Spinal cord (tissue), 10 donors: Measurements from ENCODE around the gene CMBL. TPM values are rescaled to one million over a fixed set of nuclear protein-coding genes. Genes with fewer than 3 reads are reported as not detected.

Experiments used
- DNase-seq, 6 donors: peaks; one replicate each; pipeline versions ENCODE4 v3.0.0 to v3.0.0-alpha.2; 2013 to 2015; ENCODE audit warnings: low spot score in 6 of 6, low read depth in 4 of 6
- H3K27ac ChIP-seq: one replicate; pipeline ENCODE4 v1.5.1; 2013; ENCODE audit warnings: low read depth, low read length, control low read depth
- H3K27me3 ChIP-seq: one replicate; pipeline ENCODE4 v1.6.1; 2013; ENCODE audit warnings: low read length; ENCODE audit not compliant: control insufficient read depth, insufficient read depth
- H3K36me3 ChIP-seq: one replicate; pipeline ENCODE4 v1.6.1; 2013; ENCODE audit warnings: low read length; ENCODE audit not compliant: control insufficient read depth, insufficient read depth
- H3K4me1 ChIP-seq: one replicate; pipeline ENCODE4 v1.6.1; 2013; ENCODE audit warnings: low read length; ENCODE audit not compliant: control insufficient read depth, insufficient read depth
- H3K4me3 ChIP-seq: one replicate; pipeline ENCODE4 v1.5.1; 2013; ENCODE audit warnings: low read depth, low read length, control low read depth
- H3K9me3 ChIP-seq: one replicate; pipeline ENCODE4 v1.6.1; 2013; ENCODE audit warnings: low read length; ENCODE audit not compliant: control insufficient read depth, insufficient read depth
- WGBS: methylation state at CpG from one replicate; pipeline ENCODE4 v1.1.5; 2013; ENCODE audit warnings: missing lambda C conversion rate; ENCODE audit not compliant: insufficient coverage; 5-methylcytosine and 5-hydroxymethylcytosine counted together
- long read RNA-seq, 4 donors: transcript quantifications; one replicate each; lab custom pipeline, GENCODE V29; 2026
- polyA plus RNA-seq, 2 donors: library from polyadenylated mRNA; unstranded; fragments of 120-200 nt; gene quantifications; one replicate each; pipeline ENCODE4 v1.2.1, GENCODE V29; 2013; ENCODE audit not compliant: insufficient read length in 2 of 2
- total RNA-seq, 2 donors: library from RNA; depleted of rRNA in 1 of 2; stranded (reverse); fragments of 120-200 nt in 1 of 2; fragments of >200 nt in 1 of 2; gene quantifications; one replicate each; pipeline versions ENCODE4 v1.2.3 to v1.2.4, GENCODE V29; 2013 to 2014
- donor health status: healthy.

CMBL gene
- total RNA-seq: 10 to 100 TPM; 25.3 to 67.1 TPM
- 10 to 100 TPM; 35.1 to 48.3 TPM for polyA plus RNA-seq
- long read RNA-seq, donor 1, transcript CMBL-201 (6 exons, 2,335 nt): major isoform, 12 of 44 reads
- long read RNA-seq, donor 1, partial matches to known transcripts: 28 of 44 reads
- long read RNA-seq, donor 1, other reads (novel, unspliced or antisense): 0 of 44 reads
- long read RNA-seq, donor 2, partial matches to known transcripts: 0 of 2 reads
- long read RNA-seq, donor 2, other reads (novel, unspliced or antisense): 0 of 2 reads
- long read RNA-seq, donor 3, transcript CMBL-201 (6 exons, 2,335 nt): major isoform, 9 of 17 reads
- long read RNA-seq, donor 3, partial matches to known transcripts: 7 of 17 reads
- long read RNA-seq, donor 3, other reads (novel, unspliced or antisense): 0 of 17 reads
- long read RNA-seq, donor 4, transcript CMBL-201 (6 exons, 2,335 nt): major isoform, 8 of 19 reads
- long read RNA-seq, donor 4, partial matches to known transcripts: 11 of 19 reads
- long read RNA-seq, donor 4, other reads (novel, unspliced or antisense): 0 of 19 reads

DNA sequence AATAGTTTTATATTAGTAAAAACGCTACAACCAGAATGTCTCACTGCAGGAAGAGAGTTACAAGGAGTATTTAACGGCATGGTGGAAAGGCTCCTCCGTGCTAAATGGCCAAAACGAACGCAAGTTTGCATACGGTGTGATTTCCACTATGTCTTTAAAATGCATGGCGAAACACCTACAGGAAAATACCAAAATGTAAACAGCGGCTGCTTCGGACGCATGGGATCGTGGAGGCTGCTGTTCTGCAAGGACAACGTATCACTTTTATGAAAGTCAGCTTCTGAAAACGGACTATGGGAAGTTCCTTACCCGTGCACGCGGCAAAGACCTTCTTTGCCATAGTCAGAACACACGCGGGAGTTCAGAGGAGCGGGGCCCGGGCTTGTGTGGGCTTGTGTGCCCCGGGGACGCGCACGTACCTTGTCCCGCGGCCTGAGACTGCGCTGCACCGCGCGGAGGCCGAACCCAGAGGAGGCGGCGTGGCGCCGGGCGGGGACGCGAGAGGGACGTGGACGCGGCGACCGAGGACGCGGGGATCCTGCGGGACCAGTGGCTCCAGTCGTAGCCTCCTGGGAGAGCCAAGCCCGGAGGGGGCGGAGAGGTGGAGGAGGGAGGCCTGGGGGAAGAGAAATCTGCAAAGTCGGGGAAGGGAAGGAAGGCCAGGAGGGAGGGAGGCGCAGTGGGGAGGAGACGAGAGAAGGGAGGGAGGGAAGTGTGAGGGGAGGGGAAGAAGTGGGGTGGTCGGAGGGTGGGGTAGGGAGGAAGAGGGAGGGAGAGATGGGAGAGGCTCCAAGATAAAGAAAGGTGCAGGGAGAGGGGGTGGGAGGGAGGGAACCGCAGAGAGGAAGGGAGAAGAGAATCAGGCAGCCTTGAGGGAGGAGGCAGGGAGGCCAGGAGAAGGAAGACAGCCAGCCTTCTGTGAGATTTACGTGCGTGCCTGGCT, at the start of gene CMBL:
Gene CMBL, minus strand, starts transcription at position 697 of the 943 bp plus-strand sequence. CDS start 17,140 bp downstream, outside the sequence.
- DNase-seq: peak in 2 of 6 donors; percentile 76 to 78
- Histone ChIP-seq H3K27ac (peak within 1 kb of the TSS; percentile 44), H3K27me3 (no peaks in the 10 kb centered on the region), H3K9me3 (no peaks in the 10 kb centered on the region), H3K36me3 (no peaks in the 10 kb centered on the region), H3K4me3 (peak within 1 kb of the TSS; percentile 54), H3K4me1 (peaks cover 8% of the 10 kb centered on the region)
- WGBS: under 1% methylated on average over 52 of the region's 56 CpGs

DNA sequence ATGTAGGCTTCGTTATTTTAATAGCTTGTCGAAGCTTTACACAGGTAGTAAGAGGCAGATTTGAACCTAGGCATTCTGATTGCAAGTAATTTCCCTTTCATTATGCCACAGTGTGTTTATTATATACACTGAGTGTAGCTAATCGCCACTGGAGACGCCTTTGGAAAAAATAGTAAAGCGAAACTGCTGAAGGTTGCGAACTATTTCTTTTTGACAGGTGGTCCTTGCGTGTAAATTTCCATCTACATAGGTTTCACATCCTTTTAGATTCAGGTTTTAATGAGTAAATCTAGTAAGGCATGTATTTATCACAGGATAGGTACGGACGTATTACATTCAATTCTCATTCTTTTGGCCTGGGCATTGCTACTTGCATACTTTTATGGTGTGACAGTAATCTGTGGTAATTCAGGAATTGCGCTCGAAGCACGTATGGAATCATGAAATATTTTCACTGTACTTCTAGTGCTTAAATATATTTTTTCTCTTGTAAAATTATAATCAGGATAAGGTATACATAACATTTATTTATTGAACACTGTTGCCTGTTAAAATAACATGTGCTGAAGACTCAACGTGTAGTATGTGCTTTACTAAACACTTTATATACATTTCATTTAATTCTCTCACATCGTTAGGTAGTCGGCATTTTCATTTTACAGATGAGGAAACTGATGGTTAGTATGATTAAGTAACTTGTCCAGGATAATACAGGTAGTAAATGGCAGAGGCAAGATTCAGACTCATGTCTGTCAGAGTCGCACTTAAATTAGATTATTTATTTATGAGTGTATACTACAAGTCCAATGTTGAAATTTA, 47.6 kb upstream of the CMBL start:
- H3K27ac ChIP-seq: no peak overlapping the region
- no peaks in the 10 kb centered on the region for H3K27me3 ChIP-seq
- WGBS: 0% methylated on average over 1 of the region's 16 CpGs
- H3K9me3 ChIP-seq: no peaks in the 10 kb centered on the region
- H3K4me3 ChIP-seq: peak overlapping the region; percentile 95
- H3K36me3 ChIP-seq: peaks cover 2% of the 10 kb centered on the region
- peaks cover 11% of the 10 kb centered on the region for H3K4me1 ChIP-seq
- DNase-seq: peak in 2 of 6 donors; percentile 45 to 66

DNA sequence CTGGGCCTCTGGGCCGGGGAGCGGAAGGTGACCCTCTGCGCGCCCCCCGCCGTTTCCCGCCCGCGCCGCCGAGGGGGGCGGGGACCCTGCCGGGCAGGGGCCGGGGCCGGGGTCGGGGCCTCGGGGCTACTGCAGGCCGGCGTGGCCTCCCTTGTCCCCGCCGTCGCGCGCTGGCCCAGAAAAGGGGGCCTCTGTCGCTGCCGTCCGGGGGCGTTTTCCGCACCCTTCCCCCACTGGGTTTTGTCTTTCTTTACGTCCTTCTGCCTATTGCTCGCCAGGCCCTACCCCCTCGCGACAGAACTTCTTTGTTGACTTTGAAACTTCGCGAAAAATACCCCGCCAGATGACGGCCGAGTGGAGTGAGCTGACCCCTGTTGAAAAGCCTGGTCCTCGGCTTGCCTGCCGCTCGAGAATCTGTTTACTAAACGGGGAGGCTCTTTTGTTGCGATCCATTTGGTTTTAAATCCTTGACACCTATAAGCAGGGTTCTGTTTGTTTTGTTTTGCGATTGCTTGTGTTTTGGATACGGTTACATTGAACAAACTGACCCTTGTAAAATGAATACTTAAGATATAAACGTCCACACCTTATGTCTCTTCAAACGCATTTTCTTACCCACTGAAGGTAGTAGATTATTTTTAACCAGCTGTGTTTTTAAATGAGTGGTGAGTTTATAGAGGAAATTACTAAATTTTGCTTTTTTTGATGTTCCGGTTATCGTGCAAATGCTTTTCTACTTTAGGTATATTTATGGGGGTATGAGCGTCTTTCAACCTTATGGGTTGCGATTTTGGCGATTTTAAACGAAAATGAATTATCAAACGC, 46.6 kb upstream of the CMBL start:
- H3K27ac ChIP-seq: peak overlapping the region; percentile 99
- peak overlapping the region; percentile 95 for H3K4me3 ChIP-seq
- peaks cover 11% of the 10 kb centered on the region for H3K4me1 ChIP-seq
- DNase-seq: peak in 3 of 6 donors; percentile 15 to 78 (median 77)
- no peaks in the 10 kb centered on the region for H3K27me3 ChIP-seq
- WGBS: 0% methylated on average over 43 of the region's 54 CpGs
- H3K9me3 ChIP-seq: no peaks in the 10 kb centered on the region
- H3K36me3 ChIP-seq: no peaks in the 10 kb centered on the region

DNA sequence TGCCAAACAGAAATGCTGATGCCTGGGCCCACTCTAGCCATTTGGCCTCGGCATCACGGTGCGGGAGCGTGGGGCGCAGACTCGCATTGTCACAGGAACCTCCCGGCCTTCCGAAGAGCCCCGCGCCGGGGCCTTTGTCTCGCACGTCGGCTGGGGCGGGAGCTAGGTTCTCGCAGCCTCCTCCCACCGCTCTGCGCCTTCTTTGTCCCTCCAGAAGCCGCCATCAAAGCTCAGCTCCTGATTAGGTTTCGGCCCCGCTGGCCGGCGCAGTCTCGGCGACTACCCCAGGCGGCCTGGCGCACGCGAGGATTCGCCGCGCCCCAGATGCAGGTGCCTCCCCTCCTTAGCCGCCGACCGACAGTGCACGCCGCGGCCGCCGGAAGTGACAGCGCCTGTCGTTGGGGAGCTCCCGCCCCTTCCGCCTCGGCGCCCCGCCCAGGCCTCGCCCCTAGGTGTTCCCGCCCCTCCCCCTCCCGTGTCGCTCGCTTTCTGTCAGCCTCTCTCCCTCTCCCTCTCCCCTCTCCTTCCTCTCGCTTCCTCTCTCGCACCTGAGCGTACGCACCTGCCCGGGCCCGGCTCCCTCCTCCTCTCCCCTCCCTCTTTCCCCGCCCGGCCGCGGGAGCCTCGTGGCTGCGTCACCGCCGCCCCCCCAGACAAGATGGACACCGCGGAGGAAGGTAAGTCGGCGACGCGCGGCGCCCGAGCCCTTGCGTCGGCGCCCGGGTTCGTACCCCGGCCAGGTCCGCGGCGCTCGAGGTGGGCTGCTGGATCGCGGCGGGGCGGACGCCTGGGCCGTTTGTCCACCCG, 45.7 kb upstream of the CMBL start, which contains the start of gene MARCHF6:
Gene MARCHF6, plus strand, starts transcription at position 455 of the 807 bp plus-strand sequence. Its CDS starts 204 bp downstream, at position 659.
- 0% methylated on average over 79 of the region's 92 CpGs for WGBS
- H3K4me1 ChIP-seq: peaks cover 11% of the 10 kb centered on the region

DNA sequence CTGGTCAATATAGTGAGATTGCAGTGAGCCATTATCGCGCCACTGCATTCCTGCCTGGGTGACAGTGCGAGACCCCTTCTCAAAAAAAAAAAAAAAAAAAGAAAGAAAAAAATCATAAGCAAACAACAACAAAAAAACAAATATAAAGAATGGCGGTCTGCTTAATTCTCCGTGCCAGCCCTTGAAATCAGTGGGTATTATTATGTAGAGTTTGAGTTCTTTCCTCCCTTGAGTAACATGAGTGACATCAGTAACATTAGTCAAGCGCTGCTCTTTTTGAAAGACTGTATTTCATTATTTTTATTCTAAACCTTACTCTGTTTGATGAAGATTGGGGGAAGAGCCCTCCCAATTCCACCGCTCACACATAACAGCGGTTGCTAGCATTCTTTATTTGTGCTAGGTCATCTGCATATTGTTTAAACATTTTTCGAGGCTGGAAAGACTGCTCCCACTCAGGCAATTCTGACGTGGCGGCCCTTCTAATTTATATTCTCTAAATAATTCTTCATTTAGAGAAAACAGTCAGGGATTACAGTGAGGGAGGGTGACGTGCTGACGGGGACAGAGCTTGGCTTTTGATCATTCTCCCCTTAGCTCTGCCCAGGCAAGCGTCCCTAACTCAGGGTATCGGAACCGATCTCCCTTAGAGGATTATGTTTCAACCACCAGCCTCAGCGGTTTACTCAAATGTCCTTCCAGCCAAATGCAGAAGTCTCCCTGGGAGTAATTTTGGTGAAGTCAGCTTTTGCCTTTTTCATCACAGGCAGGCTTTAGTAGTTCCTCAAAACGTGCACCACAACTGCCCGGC, 44.9 kb upstream of the CMBL start:
- H3K27ac ChIP-seq: peak overlapping the region; percentile 99
- peak overlapping the region; percentile 95 for H3K4me3 ChIP-seq
- no peak for DNase-seq
- H3K36me3 ChIP-seq: no peaks in the 10 kb centered on the region
- H3K9me3 ChIP-seq: no peaks in the 10 kb centered on the region
- no peaks in the 10 kb centered on the region for H3K27me3 ChIP-seq
- WGBS: 0% methylated on average over 4 of the region's 19 CpGs
- H3K4me1 ChIP-seq: peaks cover 8% of the 10 kb centered on the region

More for the DNA sequence above, 45.7 kb upstream of the CMBL start, which contains the start of gene MARCHF6:
- H3K27me3 ChIP-seq: no peaks in the 10 kb centered on the region
- H3K27ac ChIP-seq: peak within 1 kb of the TSS; percentile 99
- no peaks in the 10 kb centered on the region for H3K36me3 ChIP-seq
- DNase-seq: peak in 5 of 6 donors; percentile 82 to 98 (median 92)
- no peaks in the 10 kb centered on the region for H3K9me3 ChIP-seq
- H3K4me3 ChIP-seq: peak within 1 kb of the TSS; percentile 95

DNA sequence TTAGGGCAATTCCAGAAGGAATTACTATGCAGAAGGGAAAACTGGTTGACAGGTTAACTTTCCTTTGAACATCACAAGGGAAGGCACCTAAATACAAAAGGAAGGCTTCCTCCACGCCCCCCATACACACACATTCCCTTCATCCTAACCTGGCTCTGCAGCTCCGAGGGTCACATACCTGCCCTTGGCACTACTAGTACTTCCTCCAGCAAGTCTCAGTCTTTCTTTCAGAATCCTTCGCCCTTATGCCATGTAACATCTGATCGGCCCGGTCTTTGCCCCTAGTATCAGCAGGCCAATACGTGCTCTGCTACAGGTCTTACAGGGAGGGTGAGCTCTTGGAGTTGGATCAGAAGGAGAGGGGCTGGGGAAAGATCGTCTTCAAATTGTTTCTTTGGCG, 44.2 kb upstream of the CMBL start:
- DNase-seq: no peak
- Histone ChIP-seq H3K4me1 (peaks cover 8% of the 10 kb centered on the region), H3K27me3 (no peaks in the 10 kb centered on the region), H3K9me3 (no peaks in the 10 kb centered on the region), H3K4me3 (no peak overlapping the region), H3K27ac (peak overlapping the region; percentile 99), H3K36me3 (no peaks in the 10 kb centered on the region)
- WGBS: 80% methylated on average over 7 of the region's 8 CpGs

DNA sequence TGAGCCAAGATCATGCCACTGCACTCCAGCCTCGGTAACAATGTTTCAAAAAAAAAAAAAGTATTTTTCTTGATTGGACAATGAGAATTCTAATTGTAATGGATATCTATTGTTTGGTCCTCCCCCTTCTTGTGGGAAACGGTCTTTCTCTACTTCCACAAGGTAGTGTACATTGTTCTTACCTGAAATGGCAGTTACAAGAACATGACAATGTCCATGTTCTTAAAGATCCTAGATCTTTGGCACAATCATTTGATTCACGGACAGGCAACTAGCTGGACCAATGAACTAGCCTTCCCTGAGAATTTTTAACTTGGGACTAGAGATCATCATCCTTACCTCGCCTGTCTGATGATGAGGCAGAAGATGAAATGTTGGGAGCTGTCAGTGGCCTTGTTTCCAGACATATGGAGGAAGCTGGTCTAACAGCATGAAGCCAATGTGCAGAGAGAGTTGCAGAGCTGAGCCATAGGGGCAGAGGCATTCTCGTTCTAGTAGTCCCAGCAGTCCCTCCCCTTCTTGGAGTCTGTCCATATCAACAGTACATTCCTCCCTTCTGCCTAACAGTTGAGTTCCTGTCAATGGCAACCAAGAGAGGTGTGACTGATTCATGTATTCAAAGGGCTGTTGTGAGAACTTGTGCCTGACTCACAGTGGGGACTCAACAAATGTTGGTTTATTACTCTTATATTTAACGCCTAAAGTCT, 43.6 kb upstream of the CMBL start:
- H3K4me1 ChIP-seq: peaks cover 6% of the 10 kb centered on the region
- WGBS: 60% methylated on average over 3 of the region's 6 CpGs
- DNase-seq: peak in 2 of 6 donors; percentile 38 to 63
- no peak overlapping the region for H3K4me3 ChIP-seq
- H3K36me3 ChIP-seq: no peaks in the 10 kb centered on the region
- H3K27me3 ChIP-seq: no peaks in the 10 kb centered on the region
- H3K27ac ChIP-seq: no peak overlapping the region
- H3K9me3 ChIP-seq: no peaks in the 10 kb centered on the region
